ENCODE data around the gene ELL.
"Not testable (repeated sequence)": the region's sequence is repeated elsewhere in the genome, so short reads cannot be mapped to it uniquely, and the experiment has no call there.

ELL gene
- 51.1 to 78.7 (median 74.2) reads per million in 4 experiments for total RNA-seq

GRCh38 chr19:18521692-18522123, at the start of gene ELL:
TSS of gene ELL (minus strand) at chr19:18522070. CDS start at chr19:18522055, 15 bp downstream.
- DNase-seq, result no peak

GRCh38 chr19:18568367-18568766, 46.5 kb upstream of the ELL start:
- DNase-seq, result no peak

- no peak for DNase-seq
Measured at GRCh38 chr19:18566953-18567352, 45.1 kb upstream of the ELL start.

- DNase-seq, result no peak
Measured at GRCh38 chr19:18562086-18562485, 40.2 kb upstream of the ELL start.

- no peak for DNase-seq
Measured at GRCh38 chr19:18559685-18560084, 37.8 kb upstream of the ELL start.

- DNase-seq, result no peak
Measured at GRCh38 chr19:18558604-18559003, 36.7 kb upstream of the ELL start.

- no peak for DNase-seq
Measured at GRCh38 chr19:18558202-18558555, 36.3 kb upstream of the ELL start.

- peak; percentile 95 for DNase-seq
Measured at GRCh38 chr19:18557411-18558201, 35.7 kb upstream of the ELL start, which contains the start of gene KXD1. TSS of gene KXD1 (plus strand) at chr19:18557870. CDS start at chr19:18562057, 4,187 bp downstream.

- no peak for DNase-seq
Measured at GRCh38 chr19:18551631-18552030, 29.8 kb upstream of the ELL start.

GRCh38 chr19:18543814-18544475, 22.1 kb upstream of the ELL start:
- peak; percentile 29 for DNase-seq

- peak; percentile 85 for DNase-seq
Measured at GRCh38 chr19:18542941-18543813, 21.3 kb upstream of the ELL start, which contains the start of gene FKBP8. TSS of gene FKBP8 (minus strand) at chr19:18543573. CDS start at chr19:18541970, 1,603 bp downstream.

- no peak for DNase-seq
Measured at GRCh38 chr19:18541992-18542940, 20.4 kb upstream of the ELL start.

- DNase-seq, result no peak
Measured at GRCh38 chr19:18541258-18541991, 19.6 kb upstream of the ELL start.

- not testable (repeated sequence) for DNase-seq
Measured at GRCh38 chr19:18540200-18540599, 18.3 kb upstream of the ELL start.

- no peak for DNase-seq
Measured at GRCh38 chr19:18539372-18539771, 17.5 kb upstream of the ELL start.

GRCh38 chr19:18538115-18538514, 16.2 kb upstream of the ELL start:
- DNase-seq, result no peak

GRCh38 chr19:18537431-18537830, 15.6 kb upstream of the ELL start:
- no peak for DNase-seq

GRCh38 chr19:18536475-18536874, 14.6 kb upstream of the ELL start:
- DNase-seq, result no peak

- no peak for DNase-seq
Measured at GRCh38 chr19:18533058-18533457, 11.2 kb upstream of the ELL start.

GRCh38 chr19:18532168-18532890, 10.5 kb upstream of the ELL start:
- no peak for DNase-seq
